Hepatic stellate cell (primary cell): ENCODE measurements around the gene PIR.
A peak's percentile ranks its signal among the peaks of the same experiment; 100 is the strongest.

Experiments used
- DNase-seq: peaks from one replicate; pipeline ENCODE4 v3.0.0; 2011; ENCODE audit warnings: low spot score

The PIR gene

DNA sequence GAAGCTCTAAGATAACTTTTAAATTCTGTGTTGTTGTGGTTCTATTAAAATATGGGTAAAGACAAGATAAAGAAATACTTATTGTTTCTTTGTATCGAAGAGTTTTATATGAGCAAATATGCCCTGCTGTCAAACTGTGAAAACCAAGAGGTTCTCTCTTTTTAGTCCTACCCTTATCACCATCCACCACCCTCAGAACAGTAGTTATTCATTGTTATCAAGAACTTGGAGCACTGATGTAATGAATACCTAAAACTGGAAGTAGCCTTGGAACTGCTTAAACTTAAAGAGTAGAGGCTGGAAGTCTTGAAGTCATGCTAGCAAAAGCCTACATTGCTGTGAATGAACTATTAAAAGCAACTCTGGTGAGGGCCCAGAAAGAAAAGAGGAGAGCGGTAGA lies 9.2 kb downstream of the PIR start:
- no peak for DNase-seq

DNA sequence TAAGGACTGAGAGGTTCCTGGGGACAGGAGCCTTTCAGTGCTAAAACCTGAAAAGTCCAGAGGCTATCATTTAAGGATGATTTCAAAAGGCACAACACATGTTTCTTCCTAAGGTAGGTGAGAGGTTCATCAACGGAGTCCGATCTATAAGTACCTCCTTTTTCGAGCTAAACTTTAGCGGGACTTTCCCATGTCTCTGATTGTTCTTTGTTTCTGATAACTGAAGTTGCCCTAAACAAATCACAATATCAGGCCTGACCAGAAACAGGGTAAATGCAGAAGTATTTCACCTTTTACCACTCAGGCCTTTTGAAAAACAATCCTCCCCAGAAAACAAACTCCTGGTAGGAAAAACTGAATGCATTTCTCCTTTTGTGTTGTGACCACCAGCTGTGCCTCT lies 17.6 kb downstream of the PIR start:
- no peak for DNase-seq

DNA sequence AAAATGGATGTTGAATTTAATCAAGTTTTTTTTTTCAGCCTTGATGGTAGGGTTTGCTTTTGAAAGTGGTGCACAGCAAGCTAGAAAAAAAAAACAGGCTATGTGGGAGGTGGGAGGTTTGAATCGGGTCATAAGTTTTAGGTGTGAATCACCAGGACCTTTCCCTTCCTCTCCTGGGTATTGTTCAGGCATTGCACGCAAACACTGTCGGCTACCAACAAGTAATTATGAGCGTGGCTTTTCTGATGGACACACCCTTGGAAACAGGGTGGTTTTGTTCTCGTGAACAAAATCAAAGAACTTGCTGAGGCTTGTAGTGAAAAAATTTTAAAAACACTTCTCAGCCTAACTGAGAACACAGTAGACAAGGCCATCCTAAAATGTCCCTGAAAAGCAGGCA lies 18.1 kb downstream of the PIR start:
- DNase-seq: no peak

DNA sequence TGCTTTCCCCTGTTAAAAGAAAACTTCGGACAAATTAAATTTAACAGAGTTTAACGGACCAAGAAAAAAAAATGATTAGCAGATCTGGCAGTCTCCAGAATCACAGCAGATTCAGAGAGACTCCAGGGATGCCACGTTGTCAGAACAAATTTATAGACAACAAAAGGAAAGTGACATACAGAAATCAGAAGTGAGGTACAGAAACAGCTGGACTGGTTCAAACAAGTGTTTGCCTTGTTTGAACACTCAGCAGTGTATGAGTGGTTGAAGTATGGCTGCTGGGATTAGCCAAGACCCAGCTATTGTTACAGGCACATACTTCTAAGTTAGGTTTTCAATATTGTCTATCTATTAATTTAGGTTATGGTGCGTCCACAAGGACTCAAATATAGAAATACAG lies 19.1 kb downstream of the PIR start:
- no peak for DNase-seq

DNA sequence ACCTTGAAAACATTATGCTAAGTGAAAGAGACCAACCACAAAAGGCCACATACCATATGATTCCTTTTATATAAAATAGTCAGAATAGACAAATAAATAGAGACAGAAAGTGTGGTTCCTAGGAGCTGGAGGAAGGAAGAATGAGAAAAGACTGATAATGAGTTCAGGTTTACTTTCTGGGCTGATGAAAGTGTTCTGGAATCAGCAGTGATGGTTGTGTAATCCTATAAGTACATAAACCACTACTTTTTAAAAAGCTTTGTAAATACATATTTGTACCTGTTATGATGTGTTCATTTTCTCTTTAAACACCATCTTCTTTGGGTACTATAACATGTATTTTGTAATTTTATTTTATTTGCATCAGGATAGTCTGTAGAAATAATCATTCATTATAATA lies 20.6 kb downstream of the PIR start:
- no peak for DNase-seq

DNA sequence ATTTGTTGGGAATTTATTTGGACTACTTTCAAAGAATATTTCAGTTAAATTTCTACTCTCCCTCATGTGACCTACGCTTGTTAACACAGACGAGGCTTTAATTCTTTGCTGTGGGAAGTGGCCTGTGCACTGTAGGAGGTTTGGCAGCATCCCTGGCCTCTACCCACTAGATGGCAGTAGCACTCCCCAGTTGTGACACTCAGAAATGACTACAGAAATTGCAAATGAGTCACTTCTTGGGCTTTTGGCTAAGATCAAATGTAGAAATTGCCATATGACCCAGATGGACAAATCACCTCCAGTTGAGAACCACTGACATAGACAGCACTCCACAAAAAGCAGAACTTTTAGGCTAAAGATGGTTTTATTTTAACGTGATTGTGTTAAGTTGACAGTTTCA lies 22.1 kb downstream of the PIR start:
- DNase-seq: peak; percentile 22

DNA sequence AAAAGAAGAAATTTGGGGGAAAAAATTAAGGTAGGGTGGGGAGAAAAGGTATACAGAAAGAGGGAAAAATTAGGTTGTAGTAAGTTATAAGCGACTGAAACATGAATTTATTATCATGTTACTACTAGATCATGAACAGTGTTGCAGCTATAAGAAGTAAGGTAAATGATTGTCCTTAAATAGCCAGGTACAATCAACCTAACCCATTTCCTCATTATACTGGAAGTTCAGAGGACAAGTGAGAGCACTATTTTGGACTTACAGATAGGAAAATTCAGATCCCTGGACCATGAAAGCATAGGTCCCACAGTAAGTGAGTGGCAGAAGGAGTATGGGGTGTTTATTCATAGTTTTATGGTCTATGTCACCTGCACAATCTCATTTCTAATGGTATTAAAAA lies 23.5 kb downstream of the PIR start:
- DNase-seq: no peak

DNA sequence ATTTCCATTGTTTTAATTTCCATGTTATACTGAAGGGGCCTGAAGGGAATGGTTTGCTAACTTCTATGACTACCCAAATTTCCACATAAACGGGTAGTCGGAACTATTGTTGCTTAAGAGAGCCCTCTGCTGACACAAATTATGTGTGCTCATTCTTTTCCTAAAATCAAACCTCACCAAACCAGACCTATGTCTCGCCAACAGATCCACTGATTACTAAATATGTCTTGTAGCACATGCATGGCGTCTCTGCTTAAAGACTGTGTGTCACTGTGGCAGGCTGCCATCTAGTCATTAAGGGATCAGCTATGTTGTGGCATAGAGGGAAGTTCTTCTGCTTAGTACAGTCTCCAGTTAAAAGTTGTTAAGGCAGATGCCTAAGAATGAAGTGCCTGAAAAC lies 25.1 kb downstream of the PIR start:
- DNase-seq: peak; percentile 23

DNA sequence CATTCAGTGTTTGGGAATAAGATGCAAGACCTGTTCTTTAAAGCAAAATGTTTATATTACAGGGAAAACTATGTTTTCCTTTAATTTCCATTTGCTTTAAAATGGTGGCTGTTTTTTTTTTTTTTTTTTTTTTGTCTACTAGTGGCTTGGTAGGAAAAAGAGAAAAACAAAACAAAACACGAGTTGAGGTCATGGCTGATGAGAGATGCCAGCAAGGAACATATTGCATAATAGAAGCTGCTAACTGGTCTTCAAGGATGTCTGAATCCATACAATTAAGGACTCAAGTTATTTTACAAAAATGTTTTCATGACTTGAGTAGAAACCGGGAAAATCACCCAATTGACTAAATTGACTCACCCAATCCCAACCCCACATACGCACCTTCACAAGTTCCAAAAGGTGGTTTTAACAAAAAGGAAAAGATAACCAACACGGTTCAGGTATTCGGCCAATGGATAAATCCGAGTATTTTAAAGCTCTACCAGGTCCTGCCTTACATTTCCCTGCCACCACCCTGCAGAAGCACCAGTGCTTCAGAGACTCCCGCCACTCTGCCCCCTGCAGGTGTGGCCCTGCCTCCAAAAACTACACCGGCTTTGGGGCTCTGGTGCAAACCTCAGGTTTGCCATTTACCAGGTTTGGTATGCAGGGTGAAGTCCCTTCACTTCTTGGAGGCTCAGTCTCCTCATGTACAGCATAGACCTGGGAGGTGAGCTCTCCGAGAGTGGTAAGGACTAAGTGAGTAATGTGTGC lies 27.1 kb downstream of the PIR start:
- no peak for DNase-seq

DNA sequence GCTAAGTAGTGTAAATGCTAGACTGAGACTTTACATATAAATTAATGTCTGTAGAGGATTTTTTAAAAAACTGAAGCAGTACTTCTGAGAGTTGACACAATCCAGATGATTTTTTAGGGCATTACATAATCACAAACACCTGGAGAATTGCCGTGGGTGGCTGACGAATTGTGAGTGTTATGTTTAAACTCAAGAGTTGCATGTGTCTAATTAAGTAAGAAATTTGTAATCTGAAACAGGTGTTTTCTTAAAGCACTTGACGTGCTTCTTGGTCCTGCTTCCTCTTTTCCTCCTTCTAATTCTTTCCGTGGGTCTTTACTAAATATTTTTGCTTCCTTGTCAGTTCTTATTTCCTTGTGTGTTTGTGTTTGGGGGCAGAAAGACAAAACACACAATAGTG lies 27.8 kb downstream of the PIR start:
- DNase-seq: no peak

DNA sequence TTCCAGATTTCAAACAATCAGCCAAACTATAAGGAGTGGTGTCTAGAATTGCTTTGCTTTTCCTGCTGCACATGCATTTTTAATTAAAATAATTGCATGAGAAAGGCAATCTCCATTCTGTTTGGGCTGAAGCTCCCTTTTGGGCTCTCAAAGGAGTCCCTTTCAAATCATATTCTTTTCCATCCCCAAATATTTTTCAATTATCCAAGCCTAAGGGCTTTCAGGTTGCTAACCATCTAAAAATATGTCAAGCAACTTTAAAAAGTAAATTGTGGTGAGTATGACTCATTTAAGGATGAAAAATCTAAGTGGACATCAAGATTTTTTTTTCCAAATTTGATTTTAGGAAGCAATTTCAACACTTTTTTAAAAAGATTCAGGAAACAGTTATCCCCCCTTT lies 28.4 kb downstream of the PIR start:
- DNase-seq: no peak

DNA sequence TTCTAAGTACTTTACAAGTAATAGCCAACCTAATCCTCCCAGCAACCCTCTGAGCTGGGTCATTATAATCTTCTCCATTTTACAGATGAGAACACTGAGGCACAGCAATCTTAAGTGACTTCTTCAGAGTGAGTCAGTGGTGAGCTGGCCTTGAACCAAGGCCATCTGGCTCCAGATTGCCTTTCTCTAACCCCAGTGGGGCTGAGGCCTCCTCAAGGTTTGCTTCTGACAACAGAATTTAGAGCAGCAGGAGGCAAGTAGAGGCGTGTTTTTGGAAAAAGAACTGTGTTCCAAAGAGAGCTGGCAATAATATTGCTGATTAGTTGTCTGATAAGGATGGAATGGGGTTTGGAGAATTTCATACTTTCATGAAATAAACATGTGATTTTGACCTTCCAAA lies 41.2 kb downstream of the PIR start:
- no peak for DNase-seq

DNA sequence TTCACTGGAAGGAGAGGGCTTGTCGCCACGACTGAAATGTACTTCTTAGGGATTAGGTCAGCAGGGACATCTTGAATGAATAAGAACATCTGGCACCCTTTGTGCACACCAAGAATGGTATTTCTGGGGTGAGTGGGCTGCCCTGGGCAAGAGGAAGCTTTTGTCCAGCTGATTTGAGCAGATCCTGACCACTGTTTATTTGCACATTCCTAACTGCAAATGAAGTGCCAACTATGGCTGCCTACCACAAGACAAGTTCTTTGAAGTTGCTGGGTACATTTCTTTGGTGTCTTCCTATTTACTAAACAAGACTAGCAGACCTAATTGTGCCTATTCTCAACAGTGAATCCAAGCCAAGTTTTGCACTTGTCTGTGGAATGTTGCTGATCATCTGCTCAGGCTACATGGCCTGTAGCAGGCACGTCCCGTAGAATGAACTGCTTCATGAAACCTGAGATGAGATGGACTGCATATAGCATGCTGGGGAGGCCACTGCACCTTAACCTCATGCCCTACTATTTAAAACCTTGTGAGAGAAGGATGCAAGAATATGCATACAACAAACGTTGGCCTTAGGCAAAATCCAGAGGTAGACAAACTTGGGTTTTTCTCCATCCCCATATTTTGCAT lies 45.0 kb downstream of the PIR start:
- no peak for DNase-seq

DNA sequence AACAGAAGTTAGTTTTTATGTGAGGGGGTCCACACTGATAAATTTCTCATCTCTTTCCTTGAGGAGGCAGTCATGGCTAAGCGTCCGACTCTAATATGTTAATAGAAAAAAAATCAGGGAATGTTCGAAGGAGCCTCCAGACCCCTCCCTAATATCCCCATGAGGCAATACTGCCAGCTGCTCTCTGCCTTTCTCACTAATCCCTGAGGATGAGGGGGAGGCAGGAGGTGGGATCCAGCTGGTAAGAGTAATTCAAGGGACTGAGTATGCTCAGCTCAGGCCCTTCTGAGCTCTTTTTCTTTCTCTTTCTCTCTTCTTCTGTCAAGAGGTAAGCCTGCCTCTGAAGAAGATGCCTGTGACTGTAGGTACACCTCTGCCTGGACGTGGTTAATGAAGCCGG lies 51.7 kb downstream of the PIR start:
- no peak for DNase-seq

DNA sequence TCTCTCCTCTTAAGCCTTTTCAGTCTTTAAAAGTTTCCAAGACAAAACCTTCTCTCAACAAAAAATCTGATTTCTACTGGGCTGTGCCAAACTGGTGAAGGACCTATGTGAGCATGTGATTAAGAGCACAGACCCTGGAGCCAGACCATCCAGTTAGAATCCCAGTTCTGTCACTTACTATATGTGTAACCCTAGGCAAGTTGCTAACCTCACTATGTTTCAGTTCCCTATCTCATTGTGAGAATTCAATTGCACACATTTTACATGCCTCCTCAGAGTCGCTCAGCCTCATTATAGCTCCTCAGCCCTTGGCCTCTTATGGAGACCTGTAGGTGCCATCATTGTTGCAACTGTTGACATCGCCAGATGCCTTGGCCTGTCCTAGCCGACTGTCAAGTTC lies 54.8 kb downstream of the PIR start:
- no peak for DNase-seq

DNA sequence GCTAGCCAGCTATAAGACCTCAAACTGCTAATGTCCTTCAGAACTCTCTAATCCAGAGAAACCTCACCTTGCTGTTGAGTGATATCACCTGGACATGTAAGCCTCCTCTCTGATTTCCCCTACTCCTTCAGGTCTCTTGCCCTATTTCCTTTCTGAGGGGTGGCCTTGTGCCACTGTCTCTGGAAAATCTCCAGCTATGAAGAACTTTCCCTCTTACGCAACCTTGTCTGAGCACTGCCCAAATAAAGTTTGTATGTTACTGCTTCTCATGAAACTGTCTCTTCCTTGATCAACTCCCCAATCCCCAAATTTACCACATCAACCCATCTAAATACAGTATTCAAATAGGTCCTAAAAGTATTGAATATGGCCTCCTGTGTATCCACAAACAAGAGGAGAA lies 55.4 kb downstream of the PIR start:
- no peak for DNase-seq

DNA sequence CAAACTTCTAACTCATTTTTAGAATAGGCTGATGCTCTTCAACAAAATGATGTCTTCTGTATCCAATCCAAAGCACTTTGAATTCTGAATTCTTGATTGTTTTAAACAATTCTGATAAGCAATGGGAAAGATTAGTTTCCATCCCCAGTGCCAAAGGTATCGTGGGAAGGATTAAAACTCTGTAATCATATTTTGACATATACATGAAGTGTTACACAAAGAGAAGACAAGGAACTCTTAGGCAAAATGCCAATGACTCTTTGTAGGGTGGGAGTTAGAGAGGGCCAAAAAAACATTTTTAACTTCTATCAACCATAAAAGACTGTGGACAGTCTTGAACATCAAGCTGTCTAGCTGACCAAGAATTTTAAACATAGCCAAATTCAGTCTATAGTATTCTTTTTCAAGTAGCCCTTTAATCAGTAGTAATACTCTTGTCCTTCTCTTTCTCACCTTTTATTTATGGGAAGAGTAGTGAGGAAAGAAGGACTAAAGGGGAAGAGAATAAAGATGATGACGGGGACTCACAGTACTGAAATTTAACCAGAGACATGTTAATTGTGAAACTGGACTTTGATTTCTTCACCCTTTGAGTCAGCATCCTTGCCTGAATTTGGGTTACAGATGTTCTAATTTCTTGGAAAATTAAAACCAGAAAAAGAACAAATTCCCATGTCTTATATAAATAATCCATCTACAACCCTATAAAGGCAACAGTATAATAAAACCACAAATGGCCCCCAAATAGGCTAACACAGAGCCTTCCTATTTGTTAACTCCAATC lies 57.1 kb downstream of the PIR start:
- DNase-seq: no peak

DNA sequence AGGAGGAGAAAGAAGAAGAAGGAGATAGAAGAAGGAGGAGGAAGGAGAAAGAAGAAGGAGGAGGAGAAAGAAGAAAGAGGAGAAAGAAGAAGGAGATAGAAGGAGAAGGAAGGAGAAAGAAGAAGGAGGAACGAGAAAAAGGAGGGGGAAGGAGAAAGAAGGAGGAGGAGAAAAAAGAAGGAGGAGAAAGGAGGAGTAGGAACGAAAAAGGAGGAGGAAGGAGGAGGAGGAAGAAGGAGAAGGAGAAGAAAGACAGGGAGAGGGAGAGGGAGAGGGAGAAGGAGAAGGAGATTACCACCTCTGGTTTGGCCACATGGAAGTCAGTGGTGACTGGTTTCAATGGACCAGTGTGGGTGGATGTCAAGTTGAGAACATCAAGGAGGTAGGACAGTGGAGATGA lies 58.9 kb downstream of the PIR start:
- DNase-seq: no peak

DNA sequence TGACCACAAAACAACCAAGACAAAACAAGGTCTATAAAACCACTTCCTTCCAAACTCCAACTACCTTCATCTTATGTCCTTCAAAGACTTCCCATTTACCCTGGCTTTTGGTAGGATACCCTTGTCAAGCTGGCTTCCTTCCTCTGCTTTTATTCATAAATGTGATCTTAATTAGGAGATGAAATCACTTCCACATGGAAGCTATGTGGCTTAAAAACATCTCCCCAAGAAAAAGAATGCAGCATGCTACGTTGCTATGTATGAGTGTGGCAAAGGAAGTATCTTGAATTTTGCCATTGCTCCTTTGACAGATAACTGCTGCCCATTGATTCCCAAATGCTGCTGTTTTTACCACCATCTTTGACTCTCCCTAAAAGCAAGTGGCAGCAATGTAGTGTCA lies 62.5 kb downstream of the PIR start:
- DNase-seq: no peak

DNA sequence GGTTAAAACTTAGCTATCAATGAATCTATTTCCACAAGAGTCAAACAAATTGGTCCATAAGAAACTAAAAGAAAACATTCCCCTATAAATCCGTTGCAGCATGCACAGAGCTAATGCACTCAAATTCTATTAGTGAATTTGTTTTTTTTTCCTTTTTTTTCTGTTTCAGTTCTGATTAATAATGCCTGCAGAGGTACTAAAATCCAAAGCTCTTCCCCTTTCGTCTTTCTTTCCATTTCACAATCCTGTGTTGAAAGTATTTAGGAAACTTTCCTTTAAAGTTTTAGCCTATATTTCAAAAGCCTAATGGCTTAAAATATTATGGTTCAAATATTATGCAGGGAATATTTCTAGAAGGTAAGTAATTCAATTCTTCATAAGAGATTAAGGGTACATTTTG lies 63.1 kb downstream of the PIR start:
- no peak for DNase-seq

DNA sequence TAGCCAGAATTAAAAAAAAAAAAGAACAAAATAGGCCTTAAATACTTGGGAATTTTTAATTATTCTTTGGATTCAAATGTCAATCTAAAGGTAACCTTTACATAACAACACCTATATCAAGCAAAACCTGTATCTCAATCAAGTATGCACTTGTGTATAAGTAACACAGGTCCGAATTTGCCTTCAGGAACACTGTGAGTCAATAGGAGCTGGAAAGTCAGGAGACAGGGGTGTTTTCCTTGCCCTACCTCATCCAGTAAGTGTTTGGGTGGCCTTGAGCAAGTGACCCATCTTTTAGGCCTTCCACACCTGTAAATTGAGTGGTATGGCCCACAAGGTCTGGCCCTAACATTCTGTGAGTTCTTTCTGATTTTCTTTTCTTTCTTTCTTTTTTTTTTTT lies 68.1 kb downstream of the PIR start:
- no peak for DNase-seq

DNA sequence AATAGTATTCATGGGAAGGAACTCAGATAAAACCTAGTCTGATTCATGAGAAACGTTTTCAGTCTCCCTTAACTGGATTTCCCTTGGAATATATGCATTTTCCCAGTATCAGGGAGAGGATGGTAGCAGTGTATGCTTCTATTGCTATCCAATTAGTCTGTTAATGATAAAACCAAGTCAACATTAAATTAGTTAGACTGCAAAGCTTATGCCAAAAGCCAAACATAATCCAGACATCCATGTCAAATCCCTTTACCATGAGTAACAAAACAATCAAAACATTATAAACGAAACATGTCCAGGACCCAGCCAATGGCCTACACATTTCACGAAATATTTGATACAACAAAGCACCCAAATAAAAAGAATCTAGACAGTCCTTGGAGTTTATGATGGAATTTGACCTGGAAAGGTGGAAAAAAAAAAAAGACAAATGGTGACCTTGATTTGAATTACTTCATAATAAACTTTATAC lies 74.4 kb downstream of the PIR start:
- DNase-seq: no peak

DNA sequence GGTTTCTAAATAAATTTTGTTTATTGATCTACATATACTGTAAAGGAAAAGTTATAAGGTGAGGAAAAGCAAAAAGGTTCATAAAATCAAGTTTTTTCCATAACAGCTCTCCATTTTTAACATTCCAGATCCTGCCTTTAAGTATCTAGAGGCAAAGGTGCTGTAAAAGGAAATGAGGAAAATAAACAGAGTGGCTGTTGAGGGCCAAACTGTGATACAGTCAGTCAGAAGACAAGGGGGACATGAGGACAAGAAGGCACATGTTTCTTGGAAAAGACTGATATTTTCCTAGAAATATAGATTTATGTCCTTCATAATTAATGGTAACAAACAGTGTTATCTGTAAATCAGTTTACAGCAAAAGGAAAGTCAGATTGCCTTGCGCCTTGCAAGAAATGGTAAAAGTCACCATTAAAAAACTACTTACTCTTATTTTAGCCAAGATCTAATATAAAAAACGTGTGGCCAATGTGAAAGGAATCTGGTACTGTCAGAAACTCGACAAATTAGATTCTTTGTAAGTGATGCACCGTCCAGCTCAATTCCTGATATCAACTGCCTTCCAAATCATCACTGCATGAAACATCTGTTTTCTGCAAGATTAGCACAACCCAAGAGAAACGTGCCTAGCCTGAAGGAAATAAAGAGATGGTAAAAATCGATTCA lies 75.0 kb downstream of the PIR start:
- no peak for DNase-seq
